ENCODE results near the gene ASAP3.

- TF ChIP-seq EZH2phosphoT487 (IDR thresholded peaks at IDR 0.05; ENCODE audit: insufficient read depth, low read depth) (no peak), EZH2 (IDR thresholded peaks at IDR 0.05; ENCODE audit: insufficient read depth, poor library complexity, severe bottlenecking) (no peak)
Observed at GRCh38 chr1:23479666-23479941, 4.4 kb downstream of the ASAP3 start.

All from GM23248 (cell line).